K562 (cell line): ENCODE results near the gene RSBN1L. TPM values are rescaled to one million over a fixed set of nuclear protein-coding genes. Genes with fewer than 3 reads are reported as not detected.

ENCODE experiments used
- AFF4 ChIP-seq: sonication (generic); formaldehyde crosslinking; IDR thresholded peaks from 2 replicates; pipeline ENCODE4 v1.8.0; 2023; ENCODE audit warnings: mild to moderate bottlenecking, missing genetic modification reagents
- ELF2 ChIP-seq: fragments of 250-450 bp; sonication (Bioruptor Pico); IDR thresholded peaks from 2 replicates; pipeline ENCODE4 v1.5.0; 2021; ENCODE audit warnings: mild to moderate bottlenecking
- ETV6 ChIP-seq, 3 experiments: fragments of 150-350 bp in 1 of 3; sonication (generic) in 1 of 3; formaldehyde crosslinking in 1 of 3; IDR thresholded peaks; 2 replicates each; pipeline versions ENCODE4 v1.6.1 to v1.8.0; 2014 to 2022; ENCODE audit warnings: borderline replicate concordance in 2 of 3, low read depth in 2 of 3, antibody characterized with exemption in 1 of 3, low read length in 1 of 3, mild to moderate bottlenecking in 1 of 3, missing genetic modification reagents in 1 of 3
- EZH2 ChIP-seq: IDR thresholded peaks from 2 replicates; pipeline ENCODE4 v1.6.1; 2012; ENCODE audit warnings: low read depth, mild to moderate bottlenecking, inconsistent platforms, low read length, borderline replicate concordance
- HDAC6 ChIP-seq: IDR thresholded peaks from 2 replicates; pipeline ENCODE4 v1.6.1; 2012; ENCODE audit warnings: low read depth, mild to moderate bottlenecking, control low read depth, inconsistent platforms, low read length, moderate library complexity
- LCOR ChIP-seq: sonication (generic); formaldehyde crosslinking; IDR thresholded peaks from 2 replicates; pipeline ENCODE4 v1.8.0; 2022; ENCODE audit warnings: mild to moderate bottlenecking, missing genetic modification reagents
- NFE2L1 ChIP-seq: fragments of 450-650 bp; IDR thresholded peaks from 2 replicates; pipeline ENCODE4 v1.6.1; 2016; ENCODE audit warnings: missing genetic modification characterization, low read depth, mild to moderate bottlenecking, missing compliant biosample characterization, moderate library complexity, borderline replicate concordance
- NFXL1 ChIP-seq: fragments of 450-650 bp; formaldehyde crosslinking; IDR thresholded peaks from 2 replicates; pipeline ENCODE4 v1.4.0; 2021; ENCODE audit warnings: mild to moderate bottlenecking
- RBBP5 ChIP-seq: fragments of 200-600 bp; sonication (generic); IDR thresholded peaks from 2 replicates; pipeline ENCODE4 v1.6.1; 2012; ENCODE audit warnings: borderline replicate concordance, mild to moderate bottlenecking, low read length, control low read depth, inconsistent platforms; ENCODE audit not compliant: insufficient read depth, poor library complexity, severe bottlenecking
- RBM15 ChIP-seq: fragments of 200-400 bp; formaldehyde crosslinking; IDR thresholded peaks from 2 replicates; pipeline ENCODE4 v1.6.1; 2018; ENCODE audit warnings: mild to moderate bottlenecking, low read length, moderate library complexity; ENCODE audit not compliant: insufficient read depth
- RERE ChIP-seq: sonication (generic); formaldehyde crosslinking; IDR thresholded peaks from 2 replicates; pipeline ENCODE4 v1.8.0; 2023; ENCODE audit warnings: missing genetic modification reagents, mild to moderate bottlenecking, borderline replicate concordance
- SFPQ ChIP-seq: fragments of 200-400 bp; formaldehyde crosslinking; IDR thresholded peaks from 2 replicates; pipeline ENCODE4 v1.6.1; 2017; ENCODE audit warnings: mild to moderate bottlenecking, low read depth, low read length, moderate library complexity
- TCFL5 ChIP-seq: fragments of 250-450 bp; sonication (Bioruptor Pico); conservative IDR thresholded peaks from 2 replicates; pipeline ENCODE4 v1.6.1; 2021; ENCODE audit warnings: mild to moderate bottlenecking, moderate library complexity, matching md5 sums
- ZNF23 ChIP-seq: fragments of 250-450 bp; sonication (Bioruptor Pico); IDR thresholded peaks from 2 replicates; pipeline ENCODE4 v1.4.0; 2020; ENCODE audit warnings: mild to moderate bottlenecking
- ZNF444 ChIP-seq: fragments of 250-450 bp; sonication (Bioruptor Pico); IDR thresholded peaks from 2 replicates; pipeline ENCODE4 v1.4.0; 2020; ENCODE audit warnings: mild to moderate bottlenecking, moderate library complexity
- polyA plus RNA-seq, 8 experiments: library from polyadenylated mRNA; depleted of rRNA in 4 of 8; stranded (reverse) in 5 of 8; unstranded in 3 of 8; fragments of >200 nt; fragmentation: Nextera tagmentation in 2 of 8; fragmentation: Illumina TruSeq in 1 of 8; extraction: Ambion mirVana in 2 of 8; extraction: Trizol in 1 of 8; gene quantifications; 2 replicates each; pipeline versions ENCODE4 v1.2.1 to v1.2.3, GENCODE V29; 2011 to 2014; ENCODE audit warnings: inconsistent platforms in 1 of 8, missing spikeins in 1 of 8
- total RNA-seq, 7 experiments: library from RNA; depleted of rRNA in 6 of 7; stranded (reverse); fragments of >200 nt in 6 of 7; fragmentation: Illumina TruSeq in 2 of 7; extraction: Trizol in 2 of 7; gene quantifications; 2 replicates each; pipeline versions ENCODE4 v1.2.1 to v1.2.3, GENCODE V29; 2011 to 2021; ENCODE audit warnings: low replicate concordance in 1 of 7

The RSBN1L gene
- total and polyA plus RNA-seq, 9 of the 15 experiments (the other 6 are each of a cell fraction or from before 2014, with no cell fraction given): 6.2 to 35.2 (median 20.1) TPM

DNA sequence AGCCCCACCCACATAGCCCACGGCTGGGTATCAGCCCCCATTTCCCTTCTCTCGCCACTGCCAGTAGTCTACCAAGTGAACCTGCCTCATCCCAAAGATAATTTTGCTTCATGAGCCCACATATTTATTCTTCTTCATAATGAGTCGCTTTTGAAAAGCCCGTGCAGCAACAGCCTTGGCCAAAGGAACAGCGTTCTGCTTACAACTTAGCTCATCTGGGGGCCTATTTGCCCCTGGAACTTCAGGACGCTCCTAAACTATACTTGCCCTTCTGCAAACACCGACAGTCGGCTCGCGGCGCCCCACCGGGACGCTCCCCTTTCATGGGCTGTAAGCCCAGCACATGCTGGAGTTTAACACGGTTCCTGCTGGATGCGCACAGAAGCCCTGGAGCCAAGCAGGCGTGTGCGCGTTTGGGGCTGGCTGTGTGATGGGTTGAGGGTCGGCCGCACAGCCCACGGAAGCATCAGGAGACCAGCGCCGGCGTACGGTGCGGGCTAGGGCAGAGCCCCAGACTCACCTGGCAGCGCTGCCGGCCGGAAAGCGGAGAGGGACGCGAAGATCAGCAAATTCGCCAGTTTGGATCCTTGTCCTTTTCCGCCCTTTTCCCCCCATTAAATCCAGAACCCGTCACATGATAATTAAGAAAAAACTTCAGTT is 101.6 kb downstream of the RSBN1L start (continued):
- TF ChIP-seq EZH2 (no peak), SFPQ (no peak), AFF4 (CRISPR knock-in tag) (no peak), NFXL1 (no peak), ELF2 (CRISPR knock-in tag) (peak; percentile 40; the same call in 1 of the 2 replicates), ETV6 (IDR thresholded peaks at IDR 0.05; ENCODE audit: borderline replicate concordance in 1 of 2, low read depth in 2 of 2, low read length in 1 of 2) (no peak), ETV6 (CRISPR knock-in tag; IDR thresholded peaks at IDR 0.05; ENCODE audit: borderline replicate concordance) (no peak), RBBP5 (peak; percentile 50), RBM15 (no peak), HDAC6 (no peak), RERE (CRISPR knock-in tag) (no peak), LCOR (CRISPR knock-in tag) (no peak), ZNF23 (0 out of 2 replicates have a peak, but pooled peaks have one; percentile 12), NFE2L1 (no peak), ZNF444 (CRISPR knock-in tag) (no peak), TCFL5 (CRISPR knock-in tag) (no peak; the same call in 1 of the 2 replicates)
